Esophagus muscularis mucosa (tissue), 4 donors: Measurements from ENCODE around the gene DDI2.

Experiments used
- EP300 ChIP-seq: sonication (generic); formaldehyde crosslinking; IDR thresholded peaks from one replicate; pipeline ENCODE4 v1.6.1; 2017; ENCODE audit warnings: antibody characterized with exemption
- POLR2A ChIP-seq: fragments of 450-650 bp; IDR thresholded peaks from one replicate; pipeline ENCODE4 v1.6.1; 2017; ENCODE audit warnings: antibody characterized with exemption, moderate library complexity, mild to moderate bottlenecking, low read depth
- TF ChIP-seq, protein P1 (sequence below), 3 experiments: fragments of 200-600 bp in 2 of 3; fragments of 450-650 bp in 1 of 3; sonication (generic) in 2 of 3; IDR thresholded peaks; one replicate each; pipeline ENCODE4 v1.5.1; 2017 to 2019; ENCODE audit warnings: antibody characterized with exemption in 3 of 3, mild to moderate bottlenecking in 2 of 3, moderate library complexity in 1 of 3

DNA sequence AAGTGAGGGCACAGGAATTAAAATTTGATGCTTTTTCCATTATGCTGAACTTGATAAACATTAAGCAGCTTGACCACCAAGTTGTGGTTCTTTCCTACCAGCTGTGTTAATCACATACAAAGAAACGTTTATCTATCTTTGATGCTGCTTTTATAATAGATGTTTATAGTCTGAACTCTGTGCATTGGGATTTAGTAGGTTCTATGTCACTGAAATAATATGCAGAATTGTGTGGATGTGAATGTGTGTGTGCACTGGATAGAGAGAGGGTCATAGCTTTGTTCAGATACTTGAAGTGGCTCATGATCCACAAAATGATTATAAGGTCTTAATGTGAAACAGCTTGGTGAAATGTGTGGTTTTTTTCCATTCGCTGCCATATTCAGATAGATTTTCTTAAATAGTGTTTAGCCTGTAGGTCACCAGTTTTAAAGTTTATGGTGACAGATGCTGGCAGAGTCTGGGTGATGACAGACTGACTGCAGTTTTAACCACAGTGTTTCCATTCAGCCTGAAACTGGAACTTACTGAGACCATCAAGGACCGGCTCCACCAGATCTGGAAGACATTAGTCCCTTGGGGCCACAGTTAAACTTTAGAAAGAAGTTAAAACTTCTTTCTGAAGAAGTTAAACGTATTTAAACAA is 10.2 kb downstream of the DDI2 start:
- TF ChIP-seq, protein P1, sequence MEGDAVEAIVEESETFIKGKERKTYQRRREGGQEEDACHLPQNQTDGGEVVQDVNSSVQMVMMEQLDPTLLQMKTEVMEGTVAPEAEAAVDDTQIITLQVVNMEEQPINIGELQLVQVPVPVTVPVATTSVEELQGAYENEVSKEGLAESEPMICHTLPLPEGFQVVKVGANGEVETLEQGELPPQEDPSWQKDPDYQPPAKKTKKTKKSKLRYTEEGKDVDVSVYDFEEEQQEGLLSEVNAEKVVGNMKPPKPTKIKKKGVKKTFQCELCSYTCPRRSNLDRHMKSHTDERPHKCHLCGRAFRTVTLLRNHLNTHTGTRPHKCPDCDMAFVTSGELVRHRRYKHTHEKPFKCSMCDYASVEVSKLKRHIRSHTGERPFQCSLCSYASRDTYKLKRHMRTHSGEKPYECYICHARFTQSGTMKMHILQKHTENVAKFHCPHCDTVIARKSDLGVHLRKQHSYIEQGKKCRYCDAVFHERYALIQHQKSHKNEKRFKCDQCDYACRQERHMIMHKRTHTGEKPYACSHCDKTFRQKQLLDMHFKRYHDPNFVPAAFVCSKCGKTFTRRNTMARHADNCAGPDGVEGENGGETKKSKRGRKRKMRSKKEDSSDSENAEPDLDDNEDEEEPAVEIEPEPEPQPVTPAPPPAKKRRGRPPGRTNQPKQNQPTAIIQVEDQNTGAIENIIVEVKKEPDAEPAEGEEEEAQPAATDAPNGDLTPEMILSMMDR (IDR thresholded peaks at IDR 0.05) = no peak
- TF ChIP-seq POLR2A (no peak), EP300 (no peak)
